Mucosa of rectum (tissue), 2 donors: ENCODE measurements around the gene TNFRSF18.

ENCODE experiments used
- H3K27ac ChIP-seq, 2 donors: one replicate each; pipeline ENCODE4 v1.7.0; 2013; ENCODE audit warnings: inconsistent platforms in 2 of 2, low read depth in 2 of 2, low read length in 2 of 2
- H3K27me3 ChIP-seq, 2 donors: one replicate each; pipeline ENCODE4 v1.7.0; 2013; ENCODE audit warnings: low read length in 2 of 2; ENCODE audit not compliant: control insufficient read depth in 2 of 2, insufficient read depth in 2 of 2
- H3K36me3 ChIP-seq, 2 donors: one replicate each; pipeline ENCODE4 v1.7.0; 2013; ENCODE audit warnings: low read length in 2 of 2; ENCODE audit not compliant: control insufficient read depth in 2 of 2, insufficient read depth in 2 of 2
- H3K4me1 ChIP-seq, 2 donors: one replicate each; pipeline ENCODE4 v1.7.0; 2013; ENCODE audit warnings: low read length in 2 of 2, mild to moderate bottlenecking in 1 of 2; ENCODE audit not compliant: control insufficient read depth in 2 of 2, insufficient read depth in 2 of 2
- H3K4me3 ChIP-seq, 2 donors: one replicate each; pipeline ENCODE4 v1.7.0; 2013; ENCODE audit warnings: low read length in 2 of 2
- H3K9ac ChIP-seq, 2 donors: one replicate each; pipeline ENCODE4 v1.7.0; 2013; ENCODE audit warnings: low read length in 2 of 2, low read depth in 1 of 2, mild to moderate bottlenecking in 1 of 2
- H3K9me3 ChIP-seq, 2 donors: one replicate each; pipeline ENCODE4 v1.7.0; 2013; ENCODE audit warnings: low read length in 2 of 2; ENCODE audit not compliant: control insufficient read depth in 2 of 2
- donor health status: healthy.
- donor health status: Normal muscosa, but diverticular disease.

Gene TNFRSF18

GRCh38 chr1:1246577-1247340 lies 40.4 kb upstream of the TNFRSF18 start, which contains the start of gene C1QTNF12:
C1QTNF12 (minus strand) TSS chr1:1246722; CDS start chr1:1246690, 32 bp downstream.
- peaks cover 0 to 6% of the 10 kb centered on the region in 2 donors for H3K4me1 ChIP-seq
- no peak within 1 kb of the TSS for H3K9ac ChIP-seq
- H3K4me3 ChIP-seq = no peak within 1 kb of the TSS
- H3K36me3 ChIP-seq = no peaks in the 10 kb centered on the region
- peaks cover 11 to 17% of the 10 kb centered on the region in 2 donors for H3K27me3 ChIP-seq
- H3K9me3 ChIP-seq = no peaks in the 10 kb centered on the region
- no peak within 1 kb of the TSS for H3K27ac ChIP-seq

- Histone ChIP-seq H3K9ac (no peak overlapping the region), H3K4me3 (no peak overlapping the region), H3K27ac (no peak overlapping the region), H3K27me3 (peaks cover 11 to 23% of the 10 kb centered on the region in 2 donors), H3K9me3 (no peaks in the 10 kb centered on the region), H3K36me3 (no peaks in the 10 kb centered on the region), H3K4me1 (peaks cover 0 to 6% of the 10 kb centered on the region in 2 donors)
These were observed 39.6 kb upstream of the TNFRSF18 start for GRCh38 chr1:1245817-1246576.

- peaks cover 0 to 6% of the 10 kb centered on the region in 2 donors for H3K4me1 ChIP-seq
- H3K4me3 ChIP-seq = no peak overlapping the region
- no peaks in the 10 kb centered on the region for H3K9me3 ChIP-seq
- H3K27me3 ChIP-seq = peaks cover 11 to 24% of the 10 kb centered on the region in 2 donors
- H3K9ac ChIP-seq = no peak overlapping the region
- H3K27ac ChIP-seq = no peak overlapping the region
- H3K36me3 ChIP-seq = no peaks in the 10 kb centered on the region
These were observed 38.9 kb upstream of the TNFRSF18 start for GRCh38 chr1:1245178-1245816.

GRCh38 chr1:1244192-1244811 lies 37.9 kb upstream of the TNFRSF18 start:
- Histone ChIP-seq H3K9me3 (no peaks in the 10 kb centered on the region), H3K9ac (peak overlapping the region; percentile 14 to 65), H3K4me3 (peak overlapping the region; percentile 56 to 64), H3K36me3 (no peaks in the 10 kb centered on the region), H3K27ac (peak overlapping the region in 1 of 2 donors; percentile 51), H3K4me1 (peaks cover 0 to 6% of the 10 kb centered on the region in 2 donors), H3K27me3 (peaks cover 19 to 33% of the 10 kb centered on the region in 2 donors)

GRCh38 chr1:1243807-1244191 lies 37.4 kb upstream of the TNFRSF18 start:
- H3K27me3 ChIP-seq = peaks cover 23 to 36% of the 10 kb centered on the region in 2 donors
- H3K9me3 ChIP-seq = no peaks in the 10 kb centered on the region
- peak overlapping the region in 1 of 2 donors; percentile 51 for H3K27ac ChIP-seq
- H3K36me3 ChIP-seq = no peaks in the 10 kb centered on the region
- H3K4me3 ChIP-seq = peak overlapping the region; percentile 56 to 64
- peaks cover 0 to 6% of the 10 kb centered on the region in 2 donors for H3K4me1 ChIP-seq
- peak overlapping the region; percentile 14 to 65 for H3K9ac ChIP-seq

- Histone ChIP-seq H3K27ac (no peak overlapping the region), H3K36me3 (no peaks in the 10 kb centered on the region), H3K4me1 (peaks cover 0 to 9% of the 10 kb centered on the region in 2 donors), H3K9me3 (no peaks in the 10 kb centered on the region), H3K4me3 (peak overlapping the region in 1 of 2 donors; percentile 64), H3K9ac (no peak overlapping the region), H3K27me3 (peaks cover 28 to 38% of the 10 kb centered on the region in 2 donors)
These were observed 36.9 kb upstream of the TNFRSF18 start for GRCh38 chr1:1243266-1243660.

GRCh38 chr1:1242461-1243265 lies 36.3 kb upstream of the TNFRSF18 start:
- Histone ChIP-seq H3K4me3 (no peak overlapping the region), H3K36me3 (no peaks in the 10 kb centered on the region), H3K4me1 (peaks cover 5 to 11% of the 10 kb centered on the region in 2 donors), H3K9ac (no peak overlapping the region), H3K9me3 (no peaks in the 10 kb centered on the region), H3K27me3 (peaks cover 31 to 41% of the 10 kb centered on the region in 2 donors), H3K27ac (no peak overlapping the region)

GRCh38 chr1:1241588-1242219 lies 35.3 kb upstream of the TNFRSF18 start:
- Histone ChIP-seq H3K9me3 (no peaks in the 10 kb centered on the region), H3K27me3 (peaks cover 26 to 34% of the 10 kb centered on the region in 2 donors), H3K27ac (no peak overlapping the region), H3K4me1 (peaks cover 9 to 15% of the 10 kb centered on the region in 2 donors), H3K4me3 (no peak overlapping the region), H3K36me3 (no peaks in the 10 kb centered on the region), H3K9ac (no peak overlapping the region)
